Astrocyte of the hippocampus (primary cell): ENCODE data around the gene ADM2.
"Not testable (repeated sequence)": the region's sequence is repeated elsewhere in the genome, so short reads cannot be mapped to it uniquely, and the experiment has no call there.

Experiments
- DNase-seq: peaks from one replicate; pipeline ENCODE4 v3.0.0; 2011; ENCODE audit warnings: low read depth, low spot score

ADM2 gene

GRCh38 chr22:50505776-50506610 lies 24.6 kb downstream of the ADM2 start:
- DNase-seq, result no peak

- DNase-seq, result peak; percentile 25
Measured at GRCh38 chr22:50506611-50507420, 25.5 kb downstream of the ADM2 start.

- no peak for DNase-seq
Measured at GRCh38 chr22:50507421-50507990, 26.2 kb downstream of the ADM2 start, which contains the start of gene LMF2. Gene LMF2, minus strand, starts transcription at chr22:50507702. Its CDS starts 27 bp downstream, at chr22:50507675.

GRCh38 chr22:50507991-50508884 lies 26.9 kb downstream of the ADM2 start, which contains the start of gene NCAPH2:
Gene NCAPH2, plus strand, starts transcription at chr22:50508224. Its CDS starts 114 bp downstream, at chr22:50508338.
- peak; percentile 100 for DNase-seq

GRCh38 chr22:50508897-50509296 lies 27.6 kb downstream of the ADM2 start:
- no peak for DNase-seq

- no peak for DNase-seq
Measured at GRCh38 chr22:50513175-50513574, 31.8 kb downstream of the ADM2 start.

- no peak for DNase-seq
Measured at GRCh38 chr22:50516068-50516467, 34.7 kb downstream of the ADM2 start.

- DNase-seq, result no peak
Measured at GRCh38 chr22:50516891-50517290, 35.5 kb downstream of the ADM2 start.

- no peak for DNase-seq
Measured at GRCh38 chr22:50517495-50518260, 36.3 kb downstream of the ADM2 start.

GRCh38 chr22:50518606-50519005 lies 37.3 kb downstream of the ADM2 start:
- DNase-seq, result no peak

- no peak for DNase-seq
Measured at GRCh38 chr22:50519151-50519550, 37.8 kb downstream of the ADM2 start.

GRCh38 chr22:50520184-50520583 lies 38.8 kb downstream of the ADM2 start:
- not testable (repeated sequence) for DNase-seq

GRCh38 chr22:50520826-50521453 lies 39.6 kb downstream of the ADM2 start:
- no peak for DNase-seq

GRCh38 chr22:50521710-50522109 lies 40.4 kb downstream of the ADM2 start:
- no peak for DNase-seq

GRCh38 chr22:50522208-50522805 lies 41.0 kb downstream of the ADM2 start:
- no peak for DNase-seq

GRCh38 chr22:50522806-50523438 lies 41.6 kb downstream of the ADM2 start:
- DNase-seq, result no peak

- DNase-seq, result no peak
Measured at GRCh38 chr22:50523458-50523805, 42.1 kb downstream of the ADM2 start.

GRCh38 chr22:50523806-50524675 lies 42.7 kb downstream of the ADM2 start:
- no peak for DNase-seq
